Measurements from ENCODE around the gene TRIM72.

TRIM72 gene

DNA sequence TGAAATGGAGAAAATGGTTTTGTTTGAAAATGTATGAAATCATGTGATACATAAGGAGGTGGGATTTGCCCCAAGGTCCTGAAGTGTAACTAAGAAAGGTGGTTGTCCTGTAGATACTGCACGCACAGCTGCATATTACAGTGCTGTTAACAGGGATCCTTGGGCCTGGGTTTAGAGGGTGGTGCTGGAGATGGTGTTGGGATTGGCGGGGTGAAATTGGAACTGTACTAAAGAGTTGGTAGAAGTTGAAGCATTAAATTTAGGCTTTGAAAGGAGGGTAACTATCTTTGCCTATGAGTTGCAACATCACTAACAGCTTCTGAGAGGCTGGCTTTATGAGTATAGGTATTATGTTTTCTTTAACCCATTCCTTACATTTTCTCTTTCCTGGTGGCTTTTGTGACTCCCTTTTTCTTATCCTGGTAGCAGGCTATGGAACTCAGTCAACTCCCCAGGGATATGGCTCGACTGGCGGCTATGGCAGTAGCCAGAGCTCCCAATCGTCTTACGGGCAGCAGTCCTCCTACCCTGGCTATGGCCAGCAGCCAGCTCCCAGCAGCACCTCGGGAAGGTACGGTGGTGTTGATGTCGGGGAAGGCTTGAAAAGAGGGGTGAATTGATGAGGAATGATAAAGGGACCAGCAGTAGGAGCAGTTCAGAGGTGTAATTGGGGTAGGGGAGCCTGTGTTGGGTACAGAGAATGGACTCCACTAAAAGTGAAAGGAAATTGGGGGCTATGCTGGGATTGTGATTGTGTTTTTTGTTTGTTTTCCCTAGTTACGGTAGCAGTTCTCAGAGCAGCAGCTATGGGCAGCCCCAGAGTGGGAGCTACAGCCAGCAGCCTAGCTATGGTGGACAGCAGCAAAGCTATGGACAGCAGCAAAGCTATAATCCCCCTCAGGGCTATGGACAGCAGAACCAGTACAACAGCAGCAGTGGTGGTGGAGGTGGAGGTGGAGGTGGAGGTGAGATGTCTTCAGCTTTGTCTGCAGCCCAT is 30.2 kb upstream of the TRIM72 start:
- TF ChIP-seq TAF1 (IDR thresholded peaks at IDR 0.05; ENCODE audit: borderline replicate concordance, insufficient read depth, low read length) (no peak), POLR2AphosphoS5 (IDR thresholded peaks at IDR 0.05; ENCODE audit: low read depth, low read length) (no peak), SIN3A (IDR thresholded peaks at IDR 0.05; ENCODE audit: borderline replicate concordance, insufficient read depth, low read length) (no peak), FOXP2 (optimal IDR thresholded peaks at IDR 0.05; ENCODE audit: borderline replicate concordance, extremely low read depth, extremely low read length, insufficient read depth) (no peak)
- TF ChIP-seq, protein P1, sequence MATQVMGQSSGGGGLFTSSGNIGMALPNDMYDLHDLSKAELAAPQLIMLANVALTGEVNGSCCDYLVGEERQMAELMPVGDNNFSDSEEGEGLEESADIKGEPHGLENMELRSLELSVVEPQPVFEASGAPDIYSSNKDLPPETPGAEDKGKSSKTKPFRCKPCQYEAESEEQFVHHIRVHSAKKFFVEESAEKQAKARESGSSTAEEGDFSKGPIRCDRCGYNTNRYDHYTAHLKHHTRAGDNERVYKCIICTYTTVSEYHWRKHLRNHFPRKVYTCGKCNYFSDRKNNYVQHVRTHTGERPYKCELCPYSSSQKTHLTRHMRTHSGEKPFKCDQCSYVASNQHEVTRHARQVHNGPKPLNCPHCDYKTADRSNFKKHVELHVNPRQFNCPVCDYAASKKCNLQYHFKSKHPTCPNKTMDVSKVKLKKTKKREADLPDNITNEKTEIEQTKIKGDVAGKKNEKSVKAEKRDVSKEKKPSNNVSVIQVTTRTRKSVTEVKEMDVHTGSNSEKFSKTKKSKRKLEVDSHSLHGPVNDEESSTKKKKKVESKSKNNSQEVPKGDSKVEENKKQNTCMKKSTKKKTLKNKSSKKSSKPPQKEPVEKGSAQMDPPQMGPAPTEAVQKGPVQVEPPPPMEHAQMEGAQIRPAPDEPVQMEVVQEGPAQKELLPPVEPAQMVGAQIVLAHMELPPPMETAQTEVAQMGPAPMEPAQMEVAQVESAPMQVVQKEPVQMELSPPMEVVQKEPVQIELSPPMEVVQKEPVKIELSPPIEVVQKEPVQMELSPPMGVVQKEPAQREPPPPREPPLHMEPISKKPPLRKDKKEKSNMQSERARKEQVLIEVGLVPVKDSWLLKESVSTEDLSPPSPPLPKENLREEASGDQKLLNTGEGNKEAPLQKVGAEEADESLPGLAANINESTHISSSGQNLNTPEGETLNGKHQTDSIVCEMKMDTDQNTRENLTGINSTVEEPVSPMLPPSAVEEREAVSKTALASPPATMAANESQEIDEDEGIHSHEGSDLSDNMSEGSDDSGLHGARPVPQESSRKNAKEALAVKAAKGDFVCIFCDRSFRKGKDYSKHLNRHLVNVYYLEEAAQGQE (IDR thresholded peaks at IDR 0.05; ENCODE audit: insufficient read depth in 1 of 2, low read depth in 2 of 2, low read length in 2 of 2) = no peak

DNA sequence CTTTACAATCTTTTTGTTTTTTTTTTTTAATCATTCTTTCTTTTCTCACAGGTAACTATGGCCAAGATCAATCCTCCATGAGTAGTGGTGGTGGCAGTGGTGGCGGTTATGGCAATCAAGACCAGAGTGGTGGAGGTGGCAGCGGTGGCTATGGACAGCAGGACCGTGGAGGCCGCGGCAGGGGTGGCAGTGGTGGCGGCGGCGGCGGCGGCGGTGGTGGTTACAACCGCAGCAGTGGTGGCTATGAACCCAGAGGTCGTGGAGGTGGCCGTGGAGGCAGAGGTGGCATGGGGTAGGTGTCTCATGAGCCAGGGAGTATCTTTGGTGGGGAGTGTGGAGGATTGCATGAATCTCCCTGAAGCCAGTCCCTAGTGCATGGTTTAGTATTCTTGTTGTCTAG is 29.0 kb upstream of the TRIM72 start:
- no peak for TF ChIP-seq SIN3A (IDR thresholded peaks at IDR 0.05; ENCODE audit: borderline replicate concordance, insufficient read depth, low read length)
- TF ChIP-seq, protein P1 (IDR thresholded peaks at IDR 0.05; ENCODE audit: insufficient read depth in 1 of 2, low read depth in 2 of 2, low read length in 2 of 2) = no peak
- TF ChIP-seq TAF1 (IDR thresholded peaks at IDR 0.05; ENCODE audit: borderline replicate concordance, insufficient read depth, low read length) = no peak

DNA sequence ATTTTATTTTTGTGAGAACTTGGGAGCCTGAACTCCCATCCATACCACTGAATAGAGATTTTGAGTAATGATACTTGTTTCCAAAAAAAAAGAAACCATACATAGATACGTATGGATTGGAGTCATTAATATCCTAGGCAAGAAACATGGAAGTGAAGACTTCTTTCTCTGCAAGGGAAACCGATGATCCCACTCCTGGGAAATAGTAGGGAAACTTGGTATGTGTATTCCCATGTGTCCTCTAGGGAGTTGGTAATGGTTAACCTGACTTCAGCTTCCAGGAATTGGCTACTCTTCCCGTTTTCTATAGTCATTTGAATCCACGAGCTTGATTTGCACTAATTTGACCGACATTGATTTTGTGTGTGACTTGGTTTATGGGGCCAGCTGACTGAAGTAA is 28.6 kb upstream of the TRIM72 start:
- TF ChIP-seq FOXP2 (optimal IDR thresholded peaks at IDR 0.05; ENCODE audit: borderline replicate concordance, extremely low read depth, extremely low read length, insufficient read depth) = no peak
- no peak for TF ChIP-seq SIN3A (IDR thresholded peaks at IDR 0.05; ENCODE audit: borderline replicate concordance, insufficient read depth, low read length)
- TF ChIP-seq POLR2AphosphoS5 (IDR thresholded peaks at IDR 0.05; ENCODE audit: low read depth, low read length) = no peak
- TF ChIP-seq, protein P1 (IDR thresholded peaks at IDR 0.05; ENCODE audit: insufficient read depth in 1 of 2, low read depth in 2 of 2, low read length in 2 of 2) = no peak
- TF ChIP-seq TAF1 (IDR thresholded peaks at IDR 0.05; ENCODE audit: borderline replicate concordance, insufficient read depth, low read length) = no peak

DNA sequence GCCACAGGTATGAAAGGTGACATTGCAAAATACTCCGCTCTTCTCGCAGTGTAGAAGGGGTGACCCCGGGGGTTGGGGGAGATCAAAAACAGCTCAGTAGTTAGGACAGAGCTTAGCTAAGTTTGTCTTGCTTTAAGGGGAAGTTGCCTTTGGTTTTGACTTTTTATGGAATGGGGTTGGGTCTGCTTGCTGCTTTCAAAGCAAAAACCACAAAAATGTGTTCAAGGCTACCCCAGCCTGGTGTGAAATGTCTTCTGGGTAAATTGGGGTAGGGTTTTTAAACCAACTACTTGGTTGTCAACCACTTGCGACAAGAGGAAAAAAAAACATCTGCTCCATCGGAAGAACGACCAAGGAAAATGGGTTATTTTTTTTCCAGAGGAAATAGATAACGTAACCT is 27.7 kb upstream of the TRIM72 start:
- TF ChIP-seq TAF1 (IDR thresholded peaks at IDR 0.05; ENCODE audit: borderline replicate concordance, insufficient read depth, low read length) (no peak), SIN3A (IDR thresholded peaks at IDR 0.05; ENCODE audit: borderline replicate concordance, insufficient read depth, low read length) (no peak), POLR2AphosphoS5 (IDR thresholded peaks at IDR 0.05; ENCODE audit: low read depth, low read length) (no peak), FOXP2 (optimal IDR thresholded peaks at IDR 0.05; ENCODE audit: borderline replicate concordance, extremely low read depth, extremely low read length, insufficient read depth) (no peak)
- TF ChIP-seq, protein P1 (IDR thresholded peaks at IDR 0.05; ENCODE audit: insufficient read depth in 1 of 2, low read depth in 2 of 2, low read length in 2 of 2) = no peak

Data from PFSK-1 (cell line).